SW480 (cell line): ENCODE results near the gene FAM163A.
"Not testable (repeated sequence)": the region's sequence is repeated elsewhere in the genome, so short reads cannot be mapped to it uniquely, and the experiment has no call there.

Experiments
- DNase-seq: peaks from one replicate; pipeline ENCODE4 v3.0.0-alpha.2; 2016; ENCODE audit warnings: low spot score

FAM163A gene

DNA sequence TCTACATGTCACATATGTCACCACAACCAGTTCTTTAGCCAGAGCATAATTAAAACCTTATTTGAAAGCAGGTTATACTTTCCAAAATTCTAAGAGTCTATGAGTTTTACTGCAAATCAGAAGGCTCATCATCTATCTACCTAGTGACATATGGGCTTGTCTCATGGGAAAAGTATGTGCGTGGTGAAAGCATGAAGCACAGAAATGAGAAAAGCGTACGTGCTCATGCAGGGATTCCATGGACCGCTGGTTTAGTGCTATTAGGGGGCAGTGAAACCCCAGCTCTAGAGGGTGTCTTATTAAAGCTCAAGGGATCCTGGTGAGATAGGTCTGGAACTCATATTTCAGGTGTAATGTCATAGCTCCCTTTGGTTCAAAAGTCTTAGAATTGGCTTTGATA is 50.2 kb downstream of the FAM163A start:
- no peak for DNase-seq

DNA sequence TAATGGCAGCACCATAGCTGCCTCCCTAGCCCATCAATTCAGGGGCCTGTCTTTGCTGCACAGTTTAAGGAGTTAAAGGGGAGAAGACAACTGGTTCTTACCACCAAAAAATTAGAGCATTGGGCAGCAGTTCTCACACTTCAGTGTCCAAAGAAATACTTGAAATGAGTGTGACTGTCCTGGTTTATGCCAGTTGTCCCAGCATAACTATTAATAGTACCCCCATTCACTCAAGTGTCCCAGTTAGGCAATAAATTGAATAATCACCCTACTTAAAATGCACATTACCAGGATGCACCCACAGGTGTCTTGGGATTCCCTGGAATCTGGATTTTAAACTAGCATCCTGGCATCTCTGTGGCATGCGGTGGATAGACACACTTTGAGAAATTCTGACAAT is 51.1 kb downstream of the FAM163A start:
- DNase-seq = no peak

DNA sequence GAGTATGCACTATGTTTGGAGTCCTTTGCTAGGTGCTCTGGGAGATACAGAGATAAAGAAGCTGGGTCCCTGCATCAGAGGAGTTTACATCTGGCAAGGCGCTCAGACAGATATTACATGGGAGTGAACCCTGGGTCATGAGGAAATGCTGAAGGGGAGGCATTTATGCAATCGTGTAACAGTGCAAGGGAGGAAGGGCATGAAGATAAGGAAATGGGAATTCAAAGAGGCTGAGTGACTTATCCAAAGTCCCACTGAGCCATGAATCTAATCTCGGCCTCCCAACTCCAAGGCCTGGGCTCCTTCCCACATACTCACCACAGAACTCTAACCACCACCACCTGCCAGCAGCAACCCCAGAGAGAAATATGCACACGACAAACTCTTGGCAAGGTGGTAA is 51.6 kb downstream of the FAM163A start:
- DNase-seq = no peak

DNA sequence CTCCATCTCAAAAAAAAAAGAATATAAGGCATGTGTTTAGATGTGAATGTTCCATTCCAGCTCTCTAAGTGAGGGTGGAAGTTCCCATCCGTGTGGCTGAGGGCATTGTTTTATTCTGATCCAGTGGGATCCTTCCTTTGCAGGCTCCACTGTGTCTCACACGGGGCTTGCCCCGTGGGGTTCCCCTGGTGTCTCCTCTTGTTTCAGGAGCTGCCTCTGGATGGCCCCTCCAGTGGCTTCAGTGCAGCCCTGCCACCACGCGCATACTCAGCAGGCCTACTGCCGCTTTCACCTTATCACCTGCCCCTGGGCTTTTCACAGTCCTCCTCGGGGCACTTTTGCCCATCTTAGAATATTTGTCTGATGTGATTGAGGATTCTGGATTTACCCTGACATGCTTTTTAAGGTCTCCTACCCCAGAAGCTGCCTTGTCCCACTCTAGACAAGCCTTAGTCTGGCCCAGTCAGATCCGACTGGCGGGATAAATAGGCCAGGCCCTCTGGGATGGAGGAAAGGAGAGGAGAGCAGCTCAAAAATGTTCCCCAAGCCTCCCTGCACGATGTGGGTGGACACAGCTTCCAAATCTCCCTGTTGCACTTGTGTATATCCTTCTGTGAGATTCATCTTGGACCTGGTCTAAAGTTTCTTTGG is 55.2 kb downstream of the FAM163A start:
- no peak for DNase-seq

DNA sequence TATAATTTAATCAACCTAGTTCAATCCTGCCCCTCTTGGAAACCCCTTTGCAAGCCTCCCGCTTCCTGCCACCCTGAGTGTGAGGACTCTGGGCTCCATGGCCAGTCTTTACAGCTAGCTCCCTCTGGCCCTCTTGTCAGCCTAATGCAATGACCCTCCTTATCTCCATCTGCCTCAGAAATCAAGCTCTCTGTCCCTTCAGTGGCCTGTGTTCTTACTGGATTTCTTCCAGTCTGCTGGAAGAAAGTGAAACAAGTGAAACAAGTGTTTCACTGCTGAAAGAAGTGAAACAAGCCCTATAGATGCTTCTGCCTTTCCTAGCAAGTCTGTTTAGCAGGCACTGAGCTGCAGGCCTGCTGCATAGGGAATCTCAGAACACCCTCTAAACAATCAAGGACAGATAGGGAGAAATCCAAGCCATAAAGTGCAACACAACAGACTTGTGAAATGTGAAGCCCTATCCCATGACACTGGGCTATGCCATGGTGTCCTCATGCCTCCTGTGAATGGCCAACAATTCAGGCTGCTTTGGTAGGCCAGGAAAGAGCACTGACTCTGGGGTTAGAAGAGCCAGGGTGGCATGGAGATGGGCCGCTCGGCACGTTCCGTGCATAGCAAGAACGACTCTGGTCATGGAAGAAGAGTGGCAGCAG is 55.9 kb downstream of the FAM163A start:
- DNase-seq = no peak

DNA sequence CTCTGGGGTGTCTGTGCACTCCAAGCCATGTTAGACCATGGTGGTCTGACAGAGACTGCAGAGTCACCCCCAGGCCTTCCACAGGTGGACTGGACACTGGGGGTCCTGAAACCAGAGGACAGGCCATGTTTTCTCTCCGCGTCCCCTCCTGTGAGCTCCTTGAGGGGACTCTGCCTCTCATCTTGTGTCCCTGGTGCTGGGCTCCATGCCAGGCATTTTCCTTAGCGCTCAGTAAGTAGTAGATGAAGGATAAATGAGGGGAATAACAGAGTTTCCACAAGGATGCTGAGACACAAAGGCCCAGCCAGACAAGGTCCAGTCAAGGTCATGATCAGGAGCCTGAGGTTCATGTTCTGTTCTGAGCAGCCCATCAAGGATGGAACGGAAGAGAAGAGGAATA is 57.4 kb downstream of the FAM163A start:
- no peak for DNase-seq

DNA sequence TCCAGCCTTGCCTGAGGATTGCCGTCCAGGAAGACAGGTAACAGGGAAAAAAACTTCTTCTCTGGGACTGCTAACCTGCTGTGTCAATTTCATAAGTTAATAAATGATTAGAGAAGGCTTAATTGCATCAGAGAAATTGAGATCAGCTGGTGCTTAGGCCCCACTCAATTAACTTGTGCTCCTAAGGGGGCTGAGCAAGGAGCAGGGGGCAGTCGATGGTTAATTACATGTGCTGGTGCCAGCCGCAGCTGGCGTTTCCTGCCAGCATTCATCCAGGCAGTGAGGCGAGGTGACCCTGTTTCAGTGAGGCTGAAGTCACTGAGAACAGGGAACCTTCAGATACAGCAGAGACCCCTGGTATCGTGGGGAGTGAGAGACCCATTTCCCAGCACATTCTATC is 60.0 kb downstream of the FAM163A start:
- DNase-seq = no peak

DNA sequence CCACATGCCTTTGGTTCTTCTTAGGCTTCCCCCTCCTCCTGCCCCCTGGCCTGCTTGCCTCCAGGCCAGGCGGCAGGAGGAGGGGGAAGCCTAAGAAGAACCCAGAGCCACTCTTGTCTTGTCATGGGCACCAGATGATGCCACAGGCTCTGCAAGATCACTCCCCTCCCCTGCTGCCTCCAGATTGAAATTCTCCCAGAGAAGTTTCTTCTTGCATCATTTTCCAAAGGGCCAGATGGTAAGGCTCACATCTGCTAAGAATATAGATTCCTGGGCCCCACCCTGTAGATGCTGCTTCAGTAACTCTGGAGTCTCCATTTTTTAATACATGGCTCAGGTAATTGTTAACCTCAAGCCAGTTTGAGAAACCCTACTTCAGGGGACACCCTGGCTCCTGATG is 60.8 kb downstream of the FAM163A start:
- DNase-seq = no peak

DNA sequence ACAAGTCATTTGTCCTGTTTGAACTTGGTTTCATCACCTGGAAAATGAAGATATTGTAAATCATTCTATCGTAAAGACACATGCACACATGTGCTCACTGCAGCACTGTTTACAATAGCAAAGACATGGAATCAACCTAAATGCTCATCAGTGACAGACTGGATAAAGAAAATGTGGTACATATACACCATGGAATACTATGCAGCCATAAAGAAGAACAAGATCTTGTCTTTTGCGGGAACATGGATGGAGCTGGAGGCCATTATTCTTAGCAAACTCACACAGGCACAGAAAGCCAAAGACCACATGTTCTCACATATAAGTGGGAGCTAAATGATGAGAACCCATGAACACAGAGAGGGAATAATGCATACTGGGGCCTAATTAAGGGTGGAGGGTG is 61.3 kb downstream of the FAM163A start:
- not testable (repeated sequence) for DNase-seq

DNA sequence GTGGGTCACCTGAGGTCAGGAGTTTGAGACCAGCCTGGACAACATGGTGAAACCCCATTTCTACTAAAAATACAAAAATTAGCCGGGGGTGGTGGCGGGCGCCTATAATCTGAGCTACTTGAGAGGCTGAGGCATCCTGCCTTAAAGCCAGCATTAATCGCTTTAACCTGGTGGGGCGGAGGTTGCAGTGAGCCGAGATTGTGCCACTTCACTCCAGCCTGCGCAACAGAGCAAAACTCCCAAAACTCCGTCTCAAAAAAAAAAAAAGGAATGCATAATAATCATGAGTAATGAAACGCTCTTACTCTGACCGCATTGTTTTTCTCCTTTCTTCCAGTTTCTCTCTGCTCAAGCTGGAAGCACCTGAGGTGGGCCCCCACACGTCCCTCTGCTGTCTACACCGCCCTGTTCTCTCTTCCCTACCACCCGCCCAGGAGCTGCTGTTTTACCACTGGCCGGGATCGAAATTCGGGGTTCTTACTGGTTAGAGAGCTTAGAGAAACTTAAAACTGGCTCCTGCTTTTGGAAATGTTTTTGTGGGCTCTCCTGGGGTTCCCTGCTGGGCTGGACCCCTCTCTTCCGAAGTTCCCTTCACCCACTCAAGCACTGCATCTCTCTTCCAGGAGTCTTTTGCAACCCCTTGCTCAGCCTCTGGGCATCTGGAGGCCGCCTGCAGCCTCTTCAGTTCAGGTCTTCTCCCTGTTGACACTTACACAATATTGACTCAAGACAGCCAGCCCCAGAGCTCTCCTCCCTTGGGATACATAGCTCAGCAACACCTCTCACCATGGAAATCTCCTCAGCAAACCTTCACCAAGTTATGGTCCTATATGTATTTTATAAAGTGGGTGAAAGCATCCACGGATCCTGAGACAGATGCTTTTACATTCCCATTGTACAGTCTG is 62.5 kb downstream of the FAM163A start:
- DNase-seq = no peak

DNA sequence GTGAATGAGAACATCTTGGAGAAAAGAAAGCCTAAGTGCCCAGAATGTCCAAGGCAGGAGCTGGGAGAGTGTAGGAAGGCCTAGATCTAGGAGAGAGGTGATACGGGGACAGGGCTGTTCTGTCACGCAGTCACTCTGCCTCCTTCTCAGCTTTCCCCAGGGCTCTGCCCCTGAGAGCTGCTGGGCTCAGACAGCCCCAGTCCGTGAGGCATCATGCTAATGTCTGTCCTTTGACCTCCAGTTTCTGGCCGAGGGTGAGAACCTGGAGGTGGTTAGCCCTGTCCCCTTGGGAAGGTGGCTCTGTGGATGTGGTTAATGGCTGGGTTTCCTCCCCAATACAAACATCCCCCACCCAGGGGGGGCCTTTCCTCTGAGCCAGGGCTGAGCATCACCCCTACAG is 63.2 kb downstream of the FAM163A start:
- no peak for DNase-seq

DNA sequence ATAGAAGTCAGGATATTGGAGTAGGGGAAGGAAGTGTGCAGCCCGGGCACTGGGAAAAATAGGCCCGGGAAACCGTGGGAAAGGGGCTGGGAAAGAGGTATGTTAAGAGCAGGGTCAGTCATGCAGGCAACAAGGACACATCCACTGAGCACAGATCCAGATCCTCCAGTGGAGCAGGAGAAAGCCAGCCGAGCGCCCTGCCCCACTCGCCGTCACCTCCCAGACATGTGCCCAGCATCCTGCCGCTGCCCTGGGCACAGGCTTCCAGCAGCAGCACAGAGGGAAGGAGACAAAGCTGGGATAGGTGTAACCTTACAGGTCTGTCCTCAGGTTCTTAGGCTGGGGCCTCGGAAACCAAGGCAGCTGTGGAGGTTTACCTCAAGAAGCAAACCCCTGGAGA is 64.2 kb downstream of the FAM163A start:
- DNase-seq = no peak

DNA sequence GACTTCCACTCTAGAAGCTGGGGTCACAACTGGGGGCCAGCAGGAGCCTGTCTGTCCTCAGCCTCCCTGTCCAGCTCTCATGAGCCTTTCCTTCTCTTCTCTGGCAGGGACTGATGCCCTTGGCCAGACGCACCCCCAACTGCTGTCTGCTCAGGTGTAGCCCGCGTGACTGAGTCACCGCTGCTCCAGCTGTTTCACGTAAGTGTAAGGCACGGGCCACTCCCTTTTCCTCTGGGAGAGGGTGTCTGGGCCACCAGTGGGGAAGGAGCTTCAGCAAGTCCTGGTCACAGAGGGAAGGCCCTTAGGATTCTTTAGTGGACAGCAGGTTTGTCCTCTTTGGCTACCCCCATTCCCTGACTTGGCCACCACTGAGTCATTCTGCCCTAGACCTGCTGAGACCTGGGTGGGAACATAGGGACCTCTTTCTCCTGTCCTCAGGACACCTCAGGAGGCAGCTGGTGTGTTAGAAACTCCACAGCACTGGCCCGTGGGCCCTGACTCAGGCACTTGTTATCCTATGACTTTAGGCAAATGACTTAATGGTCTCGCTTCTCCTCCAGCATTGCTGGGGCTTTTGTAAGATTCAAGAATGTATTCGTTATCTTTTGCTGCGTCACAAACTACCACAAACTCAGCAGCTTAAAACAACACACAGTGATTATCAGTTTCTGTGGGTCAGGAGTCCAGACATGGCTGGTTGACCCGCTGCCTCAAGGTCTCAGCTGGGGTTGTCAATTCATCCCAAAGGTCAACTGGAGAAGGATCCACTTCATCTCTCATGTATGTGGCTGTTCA is 64.8 kb downstream of the FAM163A start:
- DNase-seq = no peak

DNA sequence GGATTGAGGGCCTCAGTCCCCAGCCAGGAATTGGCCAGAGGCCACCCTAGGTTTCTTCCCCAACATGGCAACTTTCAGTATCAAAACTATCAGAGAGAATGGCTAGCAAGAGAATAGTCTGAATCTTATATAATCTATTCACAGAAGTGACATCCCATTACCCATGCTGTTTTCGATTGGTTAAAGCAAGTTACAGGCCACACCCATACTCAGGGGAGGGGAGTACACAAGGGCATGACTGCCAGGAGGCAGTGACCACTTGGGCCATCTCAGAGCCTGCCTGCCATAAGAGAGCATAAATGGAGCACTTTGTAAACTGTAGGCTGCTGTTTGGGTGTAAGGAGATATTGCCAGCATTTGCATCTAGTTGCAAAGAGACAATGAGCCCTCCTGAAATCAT is 65.4 kb downstream of the FAM163A start:
- peak; percentile 16 for DNase-seq

DNA sequence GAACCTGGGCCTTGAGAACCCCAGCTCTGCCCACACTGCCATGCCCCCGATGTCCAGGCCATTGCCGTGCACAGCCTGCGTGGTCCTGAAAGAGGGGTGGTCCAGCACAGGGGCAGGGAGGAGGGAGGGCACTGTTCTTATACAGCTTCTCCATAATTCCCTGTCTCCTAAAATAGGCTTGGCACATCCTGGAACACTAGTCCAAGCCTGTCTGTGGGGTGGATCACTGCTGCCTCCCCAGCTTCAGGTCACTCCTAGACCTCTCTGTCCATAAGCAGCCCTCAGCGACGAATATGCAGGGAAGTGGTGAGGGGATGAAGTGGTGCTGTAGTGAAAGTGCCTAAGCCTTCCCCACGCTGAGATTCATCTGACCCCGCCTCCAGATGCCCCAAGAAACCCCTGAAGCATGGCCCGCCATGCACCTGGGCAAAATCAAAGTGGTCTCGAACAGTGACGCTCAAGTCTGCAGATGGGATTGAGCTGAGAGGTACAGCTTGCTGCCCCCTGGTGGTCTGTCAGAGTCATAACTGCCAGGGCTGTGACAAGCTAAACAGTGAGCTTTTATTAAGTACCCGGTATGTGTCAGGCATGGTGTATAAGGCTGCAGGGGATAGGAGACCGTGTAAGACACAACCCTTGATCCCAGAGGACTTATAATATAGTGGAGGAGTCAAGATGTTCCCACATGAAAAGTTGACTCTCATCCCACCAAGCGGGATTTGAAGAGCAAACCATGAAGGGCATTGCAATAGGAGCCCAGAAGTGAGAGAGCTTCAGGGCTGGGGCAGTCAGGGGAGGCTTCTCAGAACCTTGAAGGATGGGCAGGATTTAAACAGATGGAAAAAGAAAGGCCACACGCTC is 66.6 kb downstream of the FAM163A start:
- peak; percentile 70 for DNase-seq

DNA sequence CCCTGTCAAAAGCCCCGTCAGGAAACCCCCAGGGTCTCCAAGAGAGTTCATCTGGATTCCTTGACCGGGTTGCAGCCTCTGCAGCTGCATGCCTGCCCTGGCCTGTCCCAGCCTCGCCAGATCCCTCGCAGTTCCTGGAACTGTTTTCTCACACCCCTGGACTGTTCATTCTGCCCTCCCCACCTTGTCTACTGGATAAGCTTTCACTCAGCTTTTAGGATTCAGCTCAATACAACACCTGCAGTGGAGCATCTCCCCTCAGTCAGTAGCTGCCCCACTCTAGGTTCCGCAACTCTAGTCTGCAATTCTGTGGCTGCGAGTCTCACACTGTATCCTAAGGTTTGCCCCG is 67.2 kb downstream of the FAM163A start:
- DNase-seq = no peak

DNA sequence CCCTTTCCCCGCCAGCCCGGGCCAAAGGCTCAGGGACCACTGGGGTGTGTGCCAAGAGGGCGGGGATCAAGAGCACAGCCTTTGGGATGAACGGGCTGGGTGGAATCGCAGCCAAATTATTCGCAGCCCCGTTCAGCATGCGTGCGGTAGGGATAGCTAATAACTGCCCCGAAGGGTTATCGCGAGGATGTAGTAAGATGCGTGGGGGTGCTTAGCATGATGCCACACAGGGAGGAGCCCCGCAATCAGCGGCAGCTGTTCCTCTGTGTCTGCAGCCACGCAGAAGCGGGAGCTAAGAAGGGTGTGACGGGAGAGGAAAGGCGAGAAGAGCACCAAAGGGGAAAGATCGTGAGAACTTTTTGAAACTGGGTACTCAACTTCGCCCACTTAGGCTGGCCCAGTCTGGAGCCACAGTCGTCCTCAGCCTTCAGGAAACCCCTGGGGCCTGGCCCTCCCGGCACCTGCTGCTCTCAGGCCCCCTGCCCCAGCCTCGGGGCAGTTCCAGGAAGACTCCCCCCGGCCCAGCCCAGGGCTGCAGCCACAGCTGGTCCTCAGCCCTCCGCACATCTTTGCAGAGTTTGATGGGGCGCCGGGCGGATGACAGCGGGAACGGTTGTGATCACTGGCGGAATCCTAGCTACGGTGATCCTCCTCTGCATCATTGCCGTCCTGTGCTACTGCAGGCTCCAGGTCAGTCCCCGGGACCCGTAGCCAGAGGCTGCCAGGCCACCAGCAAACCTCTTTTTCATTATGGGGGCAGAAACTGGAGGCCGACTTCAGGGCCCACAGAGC is 69.6 kb downstream of the FAM163A start:
- no peak for DNase-seq

DNA sequence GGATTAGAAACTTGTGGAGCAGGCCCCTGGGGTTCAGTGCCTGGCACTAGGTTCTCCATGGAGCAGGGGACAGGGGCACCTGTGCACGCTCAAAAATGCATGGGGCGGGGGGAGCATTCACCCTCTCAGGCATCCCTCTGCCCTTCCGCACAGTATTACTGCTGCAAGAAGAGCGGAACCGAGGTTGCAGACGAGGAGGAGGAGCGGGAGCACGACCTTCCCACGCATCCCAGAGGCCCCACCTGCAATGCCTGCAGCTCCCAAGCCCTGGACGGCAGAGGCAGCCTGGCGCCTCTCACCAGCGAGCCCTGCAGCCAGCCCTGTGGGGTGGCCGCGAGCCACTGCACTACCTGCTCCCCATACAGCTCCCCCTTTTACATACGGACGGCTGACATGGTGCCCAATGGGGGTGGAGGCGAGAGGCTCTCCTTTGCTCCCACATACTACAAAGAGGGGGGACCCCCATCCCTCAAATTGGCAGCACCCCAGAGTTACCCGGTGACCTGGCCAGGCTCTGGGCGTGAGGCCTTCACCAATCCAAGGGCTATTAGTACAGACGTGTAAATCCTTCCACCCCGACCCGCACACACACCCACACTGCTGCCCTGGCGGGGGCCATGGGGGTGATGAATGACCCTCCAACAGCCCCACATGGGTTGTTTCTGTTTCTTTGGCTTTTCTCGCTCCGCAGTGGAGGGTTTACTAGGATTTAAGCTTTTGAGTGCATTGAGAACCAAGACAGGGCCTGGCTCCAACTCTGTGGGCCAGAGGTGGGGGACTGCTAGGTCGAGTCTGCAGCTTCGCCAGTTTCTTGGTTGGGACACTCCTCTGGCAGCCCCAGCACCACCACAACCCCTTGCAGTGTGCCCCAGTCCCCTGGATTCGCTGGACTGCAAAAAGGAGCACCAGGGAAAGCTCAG is 70.8 kb downstream of the FAM163A start:
- no peak for DNase-seq

DNA sequence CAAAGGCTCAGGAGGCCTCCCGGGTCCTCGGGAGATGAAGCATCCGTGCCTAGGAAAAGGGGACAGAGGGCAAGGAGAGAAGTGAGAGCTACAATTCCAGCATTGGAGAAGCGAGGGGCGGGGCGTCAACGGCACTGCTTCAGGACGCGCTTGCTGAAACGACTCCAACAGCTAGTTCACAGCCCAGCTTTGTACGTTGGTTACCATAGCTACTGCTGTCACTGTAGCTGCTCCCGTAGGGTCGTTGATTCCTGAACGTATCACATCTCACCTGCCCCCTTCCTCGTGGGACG is 71.4 kb downstream of the FAM163A start:
- no peak for DNase-seq

DNA sequence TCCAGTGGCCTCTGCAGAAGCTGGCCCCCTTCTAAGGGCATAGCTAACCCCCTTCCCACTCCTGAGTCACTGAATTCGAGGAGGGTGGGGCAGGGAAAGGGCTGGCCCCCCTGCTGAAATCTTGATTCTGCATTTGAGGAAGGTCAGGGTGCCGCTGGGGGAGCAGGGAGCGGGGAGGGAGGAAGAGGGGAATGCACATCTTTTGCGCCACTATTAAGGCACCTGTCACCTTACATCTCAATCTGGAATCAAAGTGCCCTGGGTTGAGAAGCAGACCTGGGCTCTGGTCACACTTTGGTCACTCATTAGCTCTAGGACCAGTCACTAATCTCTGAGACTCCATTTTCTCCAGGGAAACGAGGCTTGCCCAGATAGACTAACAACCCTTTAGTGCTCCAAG is 72.5 kb downstream of the FAM163A start:
- DNase-seq = no peak
